ENCODE results near the gene ZNF689. TPM values are rescaled to one million over a fixed set of nuclear protein-coding genes. Genes with fewer than 3 reads are reported as not detected.

ZNF689 gene
- total and polyA plus RNA-seq, 2 of the 13 experiments (the other 11 are each of a cell fraction or from before 2014, with no cell fraction given) = 9.7 to 19.5 TPM

DNA sequence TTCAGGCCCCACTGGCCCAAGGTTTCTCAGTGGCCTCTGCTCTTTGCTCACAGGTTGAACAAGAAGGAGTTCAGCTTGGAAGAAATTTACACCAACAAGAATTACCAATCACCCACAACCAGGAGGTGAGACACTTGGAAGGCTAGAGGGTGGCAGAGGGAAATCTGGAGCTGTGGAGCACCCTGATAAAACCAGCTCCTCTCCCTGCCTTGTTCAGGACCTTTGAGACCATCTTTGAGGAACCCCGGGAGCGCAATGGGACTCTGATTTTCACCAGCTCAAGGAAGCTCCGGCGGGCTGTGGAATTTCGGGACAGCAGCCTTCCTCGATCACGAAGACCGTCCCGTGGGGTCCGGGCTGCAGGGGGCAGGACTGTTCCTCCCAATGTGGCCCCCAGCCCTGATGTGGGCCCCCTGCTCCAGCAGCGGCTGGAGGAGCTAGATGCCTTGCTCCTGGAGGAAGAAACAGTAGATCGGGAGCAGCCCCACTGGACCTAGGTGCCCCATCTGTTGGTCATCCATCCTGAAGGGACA lies 45.7 kb upstream of the ZNF689 start:
- Histone ChIP-seq H4K20me1 (ENCODE audit: insufficient read depth, low read length) (peaks cover 13% of the 10 kb centered on the region; the same call in 1 of the 2 replicates), H3K4me2 (ENCODE audit: low read depth, low read length) (no peak overlapping the region), H3K9me3 (ENCODE audit: low read length) (no peaks in the 10 kb centered on the region), H3K9ac (ENCODE audit: insufficient read depth, low read depth, low read length) (no peak overlapping the region), H3K4me1 (ENCODE audit: insufficient read depth, low read length) (peaks cover 28% of the 10 kb centered on the region), H3K36me3 (replicated peaks in 1 of 2; ENCODE audit: control insufficient read depth in 1 of 2, insufficient read depth in 2 of 2, low read length in 2 of 2) (peaks cover 9 to 38% of the 10 kb centered on the region in 2 experiments; a peak in 4 of 5 replicates), H3K27ac (ENCODE audit: extremely low read length, insufficient read depth, low read length) (no peak overlapping the region), H2AFZ (ENCODE audit: low read length) (no peak overlapping the region), H3K79me2 (ENCODE audit: insufficient read depth, low read length) (peaks cover 22% of the 10 kb centered on the region), H3K4me3 (replicated peaks in 1 of 3; ENCODE audit: insufficient read depth in 1 of 3, low read depth in 2 of 3, low read length in 3 of 3) (no peak overlapping the region), H3K27me3 (ENCODE audit: control insufficient read depth in 1 of 2, insufficient read depth in 2 of 2, low read length in 2 of 2) (no peaks in the 10 kb centered on the region; a peak in 1 of 5 replicates)
- intact Hi-C loops (cut with micrococcal nuclease; ENCODE audit: unreplicated experiment) (loop anchor here (10.0 kb wide), 2 partner anchors 131 to 571 kb away; partner anchors contain the start of gene ZNF768), in situ Hi-C loops (cut with HindIII; ENCODE audit: extremely low pct_ligation_motif_present, low pct_unique_long_range_greater_than_20kb) (loop anchor here (25.0 kb wide), 1 partner anchor 844 kb away; the partner anchor contains the start of genes MAZ, MVP, PAGR1 and PRRT2)
- no TSS peak for BruUV-seq (replicated peaks)
- ChIA-PET POLR2A (interaction anchor here (1.2 kb wide), 1 partner anchor 92 kb away, joined by 3 read pairs; the partner anchor contains the start of gene PHKG2), CTCF (ENCODE audit: low intra/inter-chr PET ratio, low total read pairs) (no interaction called here)
- TF ChIP-seq AGO2 (optimal IDR thresholded peaks at IDR 0.05; ENCODE audit: low read depth, low read length) (peak; percentile 31), ZNF660 (CRISPR knock-in tag; IDR thresholded peaks at IDR 0.05; ENCODE audit: borderline replicate concordance, low read depth) (no peak)
- TF ChIP-seq, protein P1, sequence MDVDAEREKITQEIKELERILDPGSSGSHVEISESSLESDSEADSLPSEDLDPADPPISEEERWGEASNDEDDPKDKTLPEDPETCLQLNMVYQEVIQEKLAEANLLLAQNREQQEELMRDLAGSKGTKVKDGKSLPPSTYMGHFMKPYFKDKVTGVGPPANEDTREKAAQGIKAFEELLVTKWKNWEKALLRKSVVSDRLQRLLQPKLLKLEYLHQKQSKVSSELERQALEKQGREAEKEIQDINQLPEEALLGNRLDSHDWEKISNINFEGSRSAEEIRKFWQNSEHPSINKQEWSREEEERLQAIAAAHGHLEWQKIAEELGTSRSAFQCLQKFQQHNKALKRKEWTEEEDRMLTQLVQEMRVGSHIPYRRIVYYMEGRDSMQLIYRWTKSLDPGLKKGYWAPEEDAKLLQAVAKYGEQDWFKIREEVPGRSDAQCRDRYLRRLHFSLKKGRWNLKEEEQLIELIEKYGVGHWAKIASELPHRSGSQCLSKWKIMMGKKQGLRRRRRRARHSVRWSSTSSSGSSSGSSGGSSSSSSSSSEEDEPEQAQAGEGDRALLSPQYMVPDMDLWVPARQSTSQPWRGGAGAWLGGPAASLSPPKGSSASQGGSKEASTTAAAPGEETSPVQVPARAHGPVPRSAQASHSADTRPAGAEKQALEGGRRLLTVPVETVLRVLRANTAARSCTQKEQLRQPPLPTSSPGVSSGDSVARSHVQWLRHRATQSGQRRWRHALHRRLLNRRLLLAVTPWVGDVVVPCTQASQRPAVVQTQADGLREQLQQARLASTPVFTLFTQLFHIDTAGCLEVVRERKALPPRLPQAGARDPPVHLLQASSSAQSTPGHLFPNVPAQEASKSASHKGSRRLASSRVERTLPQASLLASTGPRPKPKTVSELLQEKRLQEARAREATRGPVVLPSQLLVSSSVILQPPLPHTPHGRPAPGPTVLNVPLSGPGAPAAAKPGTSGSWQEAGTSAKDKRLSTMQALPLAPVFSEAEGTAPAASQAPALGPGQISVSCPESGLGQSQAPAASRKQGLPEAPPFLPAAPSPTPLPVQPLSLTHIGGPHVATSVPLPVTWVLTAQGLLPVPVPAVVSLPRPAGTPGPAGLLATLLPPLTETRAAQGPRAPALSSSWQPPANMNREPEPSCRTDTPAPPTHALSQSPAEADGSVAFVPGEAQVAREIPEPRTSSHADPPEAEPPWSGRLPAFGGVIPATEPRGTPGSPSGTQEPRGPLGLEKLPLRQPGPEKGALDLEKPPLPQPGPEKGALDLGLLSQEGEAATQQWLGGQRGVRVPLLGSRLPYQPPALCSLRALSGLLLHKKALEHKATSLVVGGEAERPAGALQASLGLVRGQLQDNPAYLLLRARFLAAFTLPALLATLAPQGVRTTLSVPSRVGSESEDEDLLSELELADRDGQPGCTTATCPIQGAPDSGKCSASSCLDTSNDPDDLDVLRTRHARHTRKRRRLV (CRISPR knock-in tag; IDR thresholded peaks at IDR 0.05) = no peak
- FAIRE-seq (no peak), DNase-seq (ENCODE audit: low spot score) (no peak), ATAC-seq (no peak)
- WGBS (ENCODE audit: low lambda C conversion rate) = 100% methylated on average over 6 of the region's 12 CpGs

Measured in HepG2 (cell line).